Measurements from ENCODE around the gene ABTB2. TPM values are rescaled to one million over a fixed set of nuclear protein-coding genes. Genes with fewer than 3 reads are reported as not detected.

ABTB2 gene
- total and polyA plus RNA-seq, 10 of the 15 experiments (the other 5 are each of a cell fraction or from before 2014, with no cell fraction given), result 0.13 to 2.1 (median 0.72) TPM

- no peak for TF ChIP-seq HCFC1 (IDR thresholded peaks at IDR 0.05; ENCODE audit: low read length)
- no peak for TF ChIP-seq CHD1 (IDR thresholded peaks at IDR 0.05; ENCODE audit: low read depth, low read length)
- TF ChIP-seq RELA (IDR thresholded peaks at IDR 0.05; ENCODE audit: borderline replicate concordance, partially characterized antibody), result no peak
- TF ChIP-seq SMAD1 (IDR thresholded peaks at IDR 0.05; ENCODE audit: low read depth, partially characterized antibody), result no peak
- TF ChIP-seq SPI1 (IDR thresholded peaks at IDR 0.05; ENCODE audit: borderline replicate concordance, insufficient read depth, low read depth, low read length), result no peak
- no peak for TF ChIP-seq ZNF217 (IDR thresholded peaks at IDR 0.05)
- TF ChIP-seq, protein P1, sequence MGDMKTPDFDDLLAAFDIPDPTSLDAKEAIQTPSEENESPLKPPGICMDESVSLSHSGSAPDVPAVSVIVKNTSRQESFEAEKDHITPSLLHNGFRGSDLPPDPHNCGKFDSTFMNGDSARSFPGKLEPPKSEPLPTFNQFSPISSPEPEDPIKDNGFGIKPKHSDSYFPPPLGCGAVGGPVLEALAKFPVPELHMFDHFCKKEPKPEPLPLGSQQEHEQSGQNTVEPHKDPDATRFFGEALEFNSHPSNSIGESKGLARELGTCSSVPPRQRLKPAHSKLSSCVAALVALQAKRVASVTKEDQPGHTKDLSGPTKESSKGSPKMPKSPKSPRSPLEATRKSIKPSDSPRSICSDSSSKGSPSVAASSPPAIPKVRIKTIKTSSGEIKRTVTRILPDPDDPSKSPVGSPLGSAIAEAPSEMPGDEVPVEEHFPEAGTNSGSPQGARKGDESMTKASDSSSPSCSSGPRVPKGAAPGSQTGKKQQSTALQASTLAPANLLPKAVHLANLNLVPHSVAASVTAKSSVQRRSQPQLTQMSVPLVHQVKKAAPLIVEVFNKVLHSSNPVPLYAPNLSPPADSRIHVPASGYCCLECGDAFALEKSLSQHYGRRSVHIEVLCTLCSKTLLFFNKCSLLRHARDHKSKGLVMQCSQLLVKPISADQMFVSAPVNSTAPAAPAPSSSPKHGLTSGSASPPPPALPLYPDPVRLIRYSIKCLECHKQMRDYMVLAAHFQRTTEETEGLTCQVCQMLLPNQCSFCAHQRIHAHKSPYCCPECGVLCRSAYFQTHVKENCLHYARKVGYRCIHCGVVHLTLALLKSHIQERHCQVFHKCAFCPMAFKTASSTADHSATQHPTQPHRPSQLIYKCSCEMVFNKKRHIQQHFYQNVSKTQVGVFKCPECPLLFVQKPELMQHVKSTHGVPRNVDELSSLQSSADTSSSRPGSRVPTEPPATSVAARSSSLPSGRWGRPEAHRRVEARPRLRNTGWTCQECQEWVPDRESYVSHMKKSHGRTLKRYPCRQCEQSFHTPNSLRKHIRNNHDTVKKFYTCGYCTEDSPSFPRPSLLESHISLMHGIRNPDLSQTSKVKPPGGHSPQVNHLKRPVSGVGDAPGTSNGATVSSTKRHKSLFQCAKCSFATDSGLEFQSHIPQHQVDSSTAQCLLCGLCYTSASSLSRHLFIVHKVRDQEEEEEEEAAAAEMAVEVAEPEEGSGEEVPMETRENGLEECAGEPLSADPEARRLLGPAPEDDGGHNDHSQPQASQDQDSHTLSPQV (IDR thresholded peaks at IDR 0.05), result no peak
- TF ChIP-seq BMI1 (IDR thresholded peaks at IDR 0.05; ENCODE audit: borderline replicate concordance), result no peak
- TF ChIP-seq PML (IDR thresholded peaks at IDR 0.05; ENCODE audit: low read length), result no peak
- no peak for TF ChIP-seq CHD4 (IDR thresholded peaks at IDR 0.05)
- no peak for TF ChIP-seq KAT2A (conservative IDR thresholded peaks at IDR 0.05; ENCODE audit: control insufficient read depth, low read depth, low read length)
- 72% methylated on average over 6 of the region's 6 CpGs for WGBS (ENCODE audit: insufficient coverage, insufficient replicate concordance, low lambda C conversion rate, missing lambda C conversion rate)
- DNase-seq (ENCODE audit: low read depth, low spot score) (no peak), ATAC-seq (no peak), FAIRE-seq (no peak)
- Histone ChIP-seq H3K79me2 (ENCODE audit: control insufficient read depth, insufficient read depth, low read length) (no peaks in the 10 kb centered on the region; the same call in none of the 2 replicates), H3K27ac (ENCODE audit: control insufficient read depth, insufficient read depth) (no peak overlapping the region), H3K4me1 (ENCODE audit: control insufficient read depth, insufficient read depth, low read length) (no peaks in the 10 kb centered on the region), H3K9ac (ENCODE audit: control insufficient read depth, insufficient read depth, low read length) (no peak overlapping the region), H3K9me3 (replicated peaks; ENCODE audit: control insufficient read depth, insufficient read depth, low read length) (no peaks in the 10 kb centered on the region), H3K36me3 (ENCODE audit: control insufficient read depth in 2 of 2, insufficient read depth in 2 of 2, low read length in 1 of 2) (no peaks in the 10 kb centered on the region), H2AFZ (ENCODE audit: control insufficient read depth, low read depth, low read length) (no peak overlapping the region), H3K4me3 (no peak overlapping the region), H3K27me3 (replicated peaks in 1 of 2; ENCODE audit: control insufficient read depth in 2 of 2, insufficient read depth in 2 of 2, low read length in 1 of 2) (no peaks in the 10 kb centered on the region), H3K4me2 (ENCODE audit: control insufficient read depth, insufficient read depth) (no peak overlapping the region), H4K20me1 (ENCODE audit: control insufficient read depth, insufficient read depth) (peaks cover 3% of the 10 kb centered on the region; the same call in 1 of the 2 replicates)
- in situ Hi-C loops (cut with MboI), result no loop called here
- ChIA-PET SMC1A (ENCODE audit: uncharacterized antibody, unreplicated experiment) (no interaction called here), RAD21 (ENCODE audit: unreplicated experiment) (interaction anchor here (1.3 kb wide), 1 partner anchor 10 kb away, joined by 3 read pairs; no protein-coding TSS in a partner anchor), POLR2A (no interaction called here), CTCF (no interaction called here)
- intact Hi-C loops (cut with micrococcal nuclease; ENCODE audit: unreplicated experiment), result no loop called here
- BruUV-seq (replicated peaks), result no TSS peak
These were observed 13.4 kb downstream of the ABTB2 start for GRCh38 chr11:34344410-34344767.
